DND-41 (cell line): ENCODE results near the gene PPP4R2.

Experiments used
- EZH2 ChIP-seq: IDR thresholded peaks from 3 replicates; pipeline ENCODE4 v1.6.1; 2012; ENCODE audit warnings: borderline replicate concordance, low read depth, mild to moderate bottlenecking, moderate library complexity, low read length, inconsistent platforms; ENCODE audit not compliant: severe bottlenecking
- TF ChIP-seq, protein P1 (sequence below): IDR thresholded peaks from 2 replicates; pipeline ENCODE4 v1.5.1; 2012; ENCODE audit warnings: borderline replicate concordance, low read length, moderate library complexity, mild to moderate bottlenecking; ENCODE audit not compliant: poor library complexity, severe bottlenecking; ENCODE audit errors: extremely low read depth

DNA sequence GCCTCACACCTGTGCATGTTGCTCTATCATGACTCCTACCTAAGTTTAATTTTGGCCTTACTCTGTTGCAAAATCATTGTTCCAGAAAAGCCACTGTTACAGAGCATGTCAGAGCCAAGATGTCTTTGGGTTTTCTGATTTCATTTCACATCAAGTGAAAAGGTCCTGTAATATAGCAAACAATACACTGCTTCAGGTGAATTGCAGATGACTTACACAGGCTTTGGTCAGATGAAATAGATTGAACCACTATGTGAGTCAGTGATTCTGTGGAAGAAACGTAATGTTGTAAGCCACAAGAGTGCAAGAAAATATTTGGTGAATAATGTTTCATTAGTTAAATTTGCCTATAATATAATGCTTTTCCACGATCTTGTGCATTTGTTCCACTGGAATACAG is 87.6 kb downstream of the PPP4R2 start:
- TF ChIP-seq, protein P1, sequence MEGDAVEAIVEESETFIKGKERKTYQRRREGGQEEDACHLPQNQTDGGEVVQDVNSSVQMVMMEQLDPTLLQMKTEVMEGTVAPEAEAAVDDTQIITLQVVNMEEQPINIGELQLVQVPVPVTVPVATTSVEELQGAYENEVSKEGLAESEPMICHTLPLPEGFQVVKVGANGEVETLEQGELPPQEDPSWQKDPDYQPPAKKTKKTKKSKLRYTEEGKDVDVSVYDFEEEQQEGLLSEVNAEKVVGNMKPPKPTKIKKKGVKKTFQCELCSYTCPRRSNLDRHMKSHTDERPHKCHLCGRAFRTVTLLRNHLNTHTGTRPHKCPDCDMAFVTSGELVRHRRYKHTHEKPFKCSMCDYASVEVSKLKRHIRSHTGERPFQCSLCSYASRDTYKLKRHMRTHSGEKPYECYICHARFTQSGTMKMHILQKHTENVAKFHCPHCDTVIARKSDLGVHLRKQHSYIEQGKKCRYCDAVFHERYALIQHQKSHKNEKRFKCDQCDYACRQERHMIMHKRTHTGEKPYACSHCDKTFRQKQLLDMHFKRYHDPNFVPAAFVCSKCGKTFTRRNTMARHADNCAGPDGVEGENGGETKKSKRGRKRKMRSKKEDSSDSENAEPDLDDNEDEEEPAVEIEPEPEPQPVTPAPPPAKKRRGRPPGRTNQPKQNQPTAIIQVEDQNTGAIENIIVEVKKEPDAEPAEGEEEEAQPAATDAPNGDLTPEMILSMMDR, result no peak
- no peak for TF ChIP-seq EZH2
